GM23248 (cell line): Measurements from ENCODE around the gene PARP16.

Experiments used
- EZH2 ChIP-seq: fragments of 200-600 bp; sonication (generic); IDR thresholded peaks from 2 replicates; pipeline ENCODE4 v1.6.1; 2018; ENCODE audit warnings: antibody characterized with exemption, mild to moderate bottlenecking; ENCODE audit not compliant: insufficient read depth, poor library complexity, severe bottlenecking
- EZH2phosphoT487 ChIP-seq: fragments of 200-600 bp; sonication (generic); IDR thresholded peaks from 2 replicates; pipeline ENCODE4 v1.6.1; 2018; ENCODE audit warnings: antibody characterized with exemption, moderate library complexity, mild to moderate bottlenecking, low read depth; ENCODE audit not compliant: insufficient read depth

DNA sequence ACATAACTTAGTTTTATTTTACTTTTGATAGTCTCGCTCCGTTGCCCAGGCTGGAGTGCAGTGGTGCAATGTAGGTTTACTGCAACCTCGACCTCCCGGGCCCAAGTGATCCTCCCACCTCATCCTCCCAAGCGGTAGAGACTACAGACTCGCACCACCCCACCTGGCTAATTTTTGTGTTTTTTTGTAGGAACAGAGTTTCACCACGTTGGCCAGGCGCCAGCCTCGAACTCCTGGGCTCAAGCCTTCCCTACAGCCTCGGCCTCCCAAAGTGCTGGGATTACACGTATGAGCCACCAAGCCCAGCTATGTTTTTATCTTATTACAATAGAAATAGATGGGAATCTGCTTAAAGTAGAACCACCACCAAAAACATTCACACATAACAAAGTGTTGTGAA is 12.0 kb upstream of the PARP16 start:
- TF ChIP-seq EZH2phosphoT487, result no peak
- TF ChIP-seq EZH2, result no peak
